Activated CD4-positive, alpha-beta T cell treated with anti-CD3 and anti-CD28 coated beads, Interleukin-2, amount 50 U/mL, for 1 hour (primary cell): Measurements from ENCODE around the gene CLEC6A.
"Not testable (repeated sequence)": the region's sequence is repeated elsewhere in the genome, so short reads cannot be mapped to it uniquely, and the experiment has no call there.

Experiments used
- DNase-seq: peaks from one replicate; pipeline ENCODE4 v3.0.0-alpha.2; 2020

The CLEC6A gene

DNA sequence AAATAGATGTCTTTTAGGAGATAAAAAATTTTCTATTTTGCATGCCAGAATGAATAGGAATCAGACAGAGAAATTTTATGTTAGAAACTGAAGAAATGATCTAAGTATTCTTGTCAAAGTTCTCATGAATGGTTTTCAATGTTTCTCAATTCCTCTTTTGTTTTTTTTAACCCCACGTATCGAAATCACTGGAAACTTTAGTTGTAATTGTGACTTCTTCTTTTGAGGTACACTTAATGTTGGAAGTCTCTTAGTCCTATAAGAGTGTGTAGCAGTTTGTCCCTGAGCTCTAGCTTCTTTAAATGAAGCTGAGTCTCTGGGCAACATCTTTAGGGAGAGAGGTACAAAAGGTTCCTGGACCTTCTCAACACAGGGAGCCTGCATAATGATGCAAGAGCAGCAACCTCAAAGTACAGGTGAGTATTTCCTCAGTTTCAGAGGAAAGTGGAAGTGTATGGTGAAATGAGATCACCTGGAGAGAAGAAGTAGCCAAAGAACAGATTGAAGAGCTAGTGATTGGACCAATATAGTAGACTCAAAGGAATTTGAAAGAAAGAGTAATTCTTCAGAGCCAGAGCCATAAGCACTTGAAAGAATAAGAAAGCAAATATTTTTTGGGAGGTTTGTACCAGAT, at the start of gene CLEC6A:
CLEC6A (plus strand) TSS at position 236 of the 634 bp plus-strand sequence; CDS start at position 386, 150 bp downstream.
- DNase-seq: no peak

DNA sequence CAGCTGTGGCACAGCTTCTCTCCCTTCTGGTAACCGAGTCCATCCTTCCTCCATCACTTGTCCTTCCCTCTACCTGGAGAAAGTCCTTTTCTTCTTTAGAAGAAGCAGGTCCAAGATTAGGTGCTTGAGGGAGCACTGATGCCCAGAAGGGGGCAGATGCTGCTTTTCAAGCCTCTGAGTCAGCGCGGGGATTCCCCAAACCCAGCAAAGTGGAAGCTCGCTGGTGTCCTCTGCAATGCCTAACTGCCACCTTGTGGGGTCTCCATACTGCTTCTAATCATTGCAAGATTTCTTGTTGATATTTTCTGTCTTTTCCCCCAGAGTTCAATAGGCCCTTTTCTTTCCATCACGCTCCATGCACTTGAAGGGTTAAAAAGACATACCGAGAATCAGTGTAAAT, 36.2 kb upstream of the CLEC6A start:
- not testable (repeated sequence) for DNase-seq

DNA sequence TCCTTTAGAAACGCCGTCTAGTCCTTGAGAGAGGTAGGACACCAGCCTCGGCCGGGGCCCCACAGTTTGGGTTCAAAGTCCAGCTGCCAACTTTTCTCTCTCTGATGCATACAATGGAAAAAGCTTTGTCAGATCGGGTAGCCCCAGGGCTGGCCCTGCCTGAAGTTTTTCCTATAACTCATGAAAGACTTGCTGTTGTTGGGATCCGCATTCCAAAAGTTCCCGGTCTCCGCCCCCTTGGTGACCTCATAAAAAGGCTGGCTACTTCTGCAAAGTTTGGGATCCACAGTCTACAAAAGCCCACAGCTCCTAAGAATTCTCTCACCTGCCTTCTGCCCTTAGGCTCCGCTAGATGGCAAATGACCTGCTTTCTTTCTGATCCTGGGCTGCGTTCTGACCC, 35.3 kb upstream of the CLEC6A start:
- no peak for DNase-seq

DNA sequence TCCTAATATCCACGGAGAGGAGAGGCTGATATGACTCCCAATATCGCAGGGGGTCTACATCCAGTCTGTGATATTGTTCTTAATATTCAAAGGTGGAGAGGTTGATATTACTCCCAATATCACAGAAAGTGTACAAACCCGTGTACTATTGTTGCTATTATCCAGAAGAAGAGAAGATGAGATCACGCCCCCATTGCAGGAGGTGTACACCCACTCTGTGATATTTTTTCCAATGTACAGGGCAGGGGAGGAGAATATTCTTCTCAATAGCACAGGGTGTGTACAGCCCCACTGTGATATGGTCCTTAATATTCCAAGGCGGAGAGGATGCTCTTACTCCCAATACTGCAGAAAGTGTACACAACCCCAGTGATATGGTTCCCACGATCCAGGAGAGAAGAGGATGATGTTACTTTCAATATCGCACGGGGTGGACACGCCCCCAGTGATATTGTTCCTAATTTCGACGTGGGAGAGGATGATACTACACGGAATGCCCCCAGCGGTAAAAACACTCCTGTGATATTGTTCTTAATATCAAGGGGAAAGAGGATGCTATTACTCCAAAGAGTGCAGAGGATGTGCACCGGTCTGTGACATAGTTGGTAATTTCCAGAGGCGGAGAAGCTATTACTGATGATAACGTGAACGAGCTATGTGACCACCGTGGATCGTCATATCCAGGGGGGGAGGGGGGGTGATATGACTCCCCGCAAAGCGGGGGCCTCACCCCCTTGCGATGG, 11.1 kb upstream of the CLEC6A start:
- DNase-seq: not testable (repeated sequence)

DNA sequence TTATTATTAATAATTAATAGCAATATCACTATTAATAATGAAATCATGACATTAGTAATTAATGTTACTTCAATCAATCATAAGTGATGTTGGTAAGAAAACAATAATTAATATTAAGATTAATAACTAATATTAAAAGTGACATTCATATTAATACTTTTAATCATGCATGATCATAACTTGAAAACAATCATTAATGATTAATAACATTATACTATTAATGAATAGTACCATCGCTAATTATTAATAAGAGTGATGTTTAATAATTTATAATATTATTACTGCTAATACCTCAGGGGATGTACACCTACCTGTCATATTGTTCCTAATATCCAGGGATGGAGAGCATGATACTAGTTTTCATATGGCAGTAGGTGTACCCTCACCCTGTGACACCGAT, 10.0 kb upstream of the CLEC6A start:
- DNase-seq: no peak

DNA sequence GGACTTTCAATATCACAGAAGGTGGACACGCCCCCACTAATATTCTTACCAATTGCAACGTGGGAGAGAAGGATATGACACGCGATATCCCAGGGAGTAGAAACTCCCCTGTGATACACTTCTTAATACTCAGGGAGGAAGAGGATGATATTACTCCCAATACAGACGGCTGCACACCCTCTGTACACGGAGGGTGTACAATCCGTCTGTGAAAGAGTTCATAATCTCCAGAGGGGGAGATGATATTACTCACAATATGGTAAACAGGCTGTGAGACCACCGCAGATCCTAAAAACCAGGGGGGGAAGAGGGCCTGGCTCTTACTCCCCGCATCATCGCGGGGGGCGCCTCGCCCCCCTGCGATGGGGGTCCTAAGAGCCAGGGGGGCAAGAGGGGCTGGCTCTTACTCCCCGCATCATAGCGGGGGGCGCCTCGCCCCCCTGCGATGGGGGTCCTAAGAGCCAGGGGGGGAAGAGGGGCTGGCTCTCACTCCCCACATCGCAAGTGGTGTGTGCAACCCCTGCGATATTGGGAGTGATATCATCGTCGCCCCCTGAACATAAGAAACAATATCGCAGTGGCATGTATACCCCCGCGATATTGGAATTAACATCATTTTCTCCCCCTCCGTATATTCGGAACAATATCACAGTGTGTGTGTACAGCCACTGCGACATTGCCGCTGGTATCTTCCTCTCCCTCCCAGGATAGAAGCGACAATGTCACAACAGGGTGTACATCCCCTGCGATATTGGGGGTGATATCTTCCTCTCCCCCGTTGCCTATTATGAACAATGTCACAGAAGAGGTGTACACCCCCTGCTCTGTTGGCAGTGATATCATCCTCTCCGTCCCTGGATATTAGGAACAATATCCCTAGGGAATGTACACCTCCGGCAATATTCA, 8.9 kb upstream of the CLEC6A start:
- DNase-seq: no peak

DNA sequence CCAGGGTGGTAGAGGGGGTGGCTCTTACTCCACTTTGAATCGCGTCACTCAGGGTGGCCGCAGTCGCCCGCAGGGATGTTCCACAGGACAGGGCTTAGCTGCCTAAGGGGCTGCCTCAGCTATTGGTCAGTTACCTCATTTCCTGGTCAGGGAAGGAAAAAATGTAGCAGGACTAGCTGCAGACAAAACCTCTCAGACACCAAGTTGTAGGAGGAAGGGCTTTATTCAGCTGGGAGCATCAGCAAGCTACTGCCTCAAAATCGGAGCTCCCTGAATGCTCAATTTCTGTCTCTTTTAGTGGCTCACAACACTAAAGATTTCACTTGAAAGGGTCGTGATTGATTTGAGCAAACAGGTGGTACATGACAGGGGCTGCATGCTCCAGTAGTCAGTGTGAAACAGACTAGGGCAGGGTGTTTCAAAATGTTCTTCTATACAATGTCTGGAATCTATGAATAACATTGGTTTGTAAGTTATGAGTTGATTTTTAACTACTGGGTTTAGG, 6.4 kb upstream of the CLEC6A start:
- DNase-seq: no peak

DNA sequence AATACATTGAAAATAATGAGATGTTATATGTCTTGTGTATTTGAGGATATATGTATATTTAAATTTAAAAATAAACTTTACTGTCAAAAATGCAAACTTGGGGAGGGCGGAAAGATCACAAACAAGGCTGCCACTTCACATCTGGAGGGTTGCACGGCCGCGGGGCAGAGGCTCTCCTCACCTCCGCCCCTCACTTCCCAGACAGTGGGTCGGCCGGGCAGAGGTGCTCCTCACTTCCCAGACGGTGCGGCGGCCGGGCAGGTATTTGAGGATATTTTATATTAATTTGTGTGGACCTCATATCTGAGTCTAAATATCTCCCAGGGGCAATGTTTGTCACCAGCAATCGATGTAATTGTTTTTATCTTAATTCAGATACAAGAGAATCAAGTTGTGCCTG, 3.7 kb upstream of the CLEC6A start:
- DNase-seq: no peak

DNA sequence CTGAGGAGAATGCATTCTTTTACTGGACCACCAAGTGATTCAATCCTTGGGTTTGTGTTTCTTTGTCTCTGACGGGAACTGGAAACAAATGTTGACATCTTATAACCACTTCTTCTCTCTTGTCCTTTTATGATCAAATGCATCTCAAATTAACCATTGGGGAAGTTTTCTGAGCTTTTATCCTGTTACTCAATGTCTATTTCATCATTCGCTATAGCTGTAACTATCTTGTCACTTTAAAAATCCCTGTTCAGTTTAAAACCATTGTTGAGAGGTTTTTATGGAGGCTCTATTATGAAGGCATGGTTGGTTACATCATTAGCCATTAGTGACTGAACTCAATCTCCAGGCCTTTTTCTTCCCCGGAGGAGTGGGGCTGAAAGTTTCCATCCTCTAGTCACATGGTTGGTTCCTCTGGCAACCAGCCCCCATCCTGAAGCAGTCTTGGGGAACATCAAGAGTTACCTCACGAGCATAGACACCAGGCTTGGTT, 2.7 kb upstream of the CLEC6A start:
- no peak for DNase-seq

DNA sequence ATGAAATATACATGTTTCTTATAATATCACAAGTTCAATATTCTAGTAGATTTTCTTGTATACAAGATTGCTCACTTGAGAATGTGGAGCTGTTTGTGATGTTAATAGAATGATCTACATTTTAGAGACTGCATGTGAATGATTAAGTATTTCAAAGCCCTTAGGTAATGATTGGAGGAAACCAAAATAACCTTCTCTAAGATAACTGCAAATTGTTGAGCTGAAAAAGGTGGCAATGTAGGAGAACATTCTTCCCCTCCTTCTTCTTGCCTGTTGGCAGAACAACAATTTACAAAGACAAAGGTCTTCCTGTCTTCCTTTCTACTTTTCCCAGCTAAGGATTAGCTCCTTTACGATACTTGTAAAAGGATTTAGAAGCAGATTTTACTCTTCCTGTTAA, 2.0 kb upstream of the CLEC6A start:
- no peak for DNase-seq

DNA sequence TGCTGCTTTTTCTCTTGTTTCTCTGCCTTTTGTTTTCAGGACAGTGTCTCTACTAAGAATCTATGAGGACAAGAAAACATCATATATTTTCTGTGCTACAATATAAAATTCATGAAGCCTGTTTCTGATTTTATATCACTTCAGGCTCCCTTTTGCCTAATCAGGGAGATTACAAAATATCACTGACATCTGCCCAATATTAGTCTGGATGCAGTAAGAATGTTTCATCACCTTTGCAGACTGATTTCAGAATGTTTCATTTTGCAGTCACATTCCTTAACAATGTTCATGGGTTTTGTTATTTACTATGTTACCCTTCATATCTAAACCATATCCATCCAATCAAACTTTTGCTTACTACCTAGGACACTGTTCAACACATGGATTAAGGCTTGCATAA, 491 bp upstream of the CLEC6A start:
- no peak for DNase-seq

DNA sequence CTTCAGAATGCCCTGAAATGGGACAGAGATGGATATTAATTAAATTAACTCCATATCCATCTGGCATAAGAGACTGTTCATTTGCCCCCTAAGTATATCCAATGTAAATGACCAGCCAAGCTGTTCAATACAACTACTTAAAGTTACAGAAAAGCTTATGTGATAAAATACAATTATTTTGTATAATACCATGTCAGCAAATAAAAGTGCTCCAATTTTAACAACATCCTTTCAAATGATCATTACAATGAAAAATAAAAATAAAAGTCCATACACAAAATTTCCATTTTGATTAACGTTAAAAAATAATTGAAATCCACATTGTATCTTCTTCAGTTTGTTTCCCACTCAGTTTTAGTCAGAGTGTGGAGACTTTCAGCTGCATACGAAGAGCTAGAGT, 5.7 kb downstream of the CLEC6A start:
- DNase-seq: no peak

DNA sequence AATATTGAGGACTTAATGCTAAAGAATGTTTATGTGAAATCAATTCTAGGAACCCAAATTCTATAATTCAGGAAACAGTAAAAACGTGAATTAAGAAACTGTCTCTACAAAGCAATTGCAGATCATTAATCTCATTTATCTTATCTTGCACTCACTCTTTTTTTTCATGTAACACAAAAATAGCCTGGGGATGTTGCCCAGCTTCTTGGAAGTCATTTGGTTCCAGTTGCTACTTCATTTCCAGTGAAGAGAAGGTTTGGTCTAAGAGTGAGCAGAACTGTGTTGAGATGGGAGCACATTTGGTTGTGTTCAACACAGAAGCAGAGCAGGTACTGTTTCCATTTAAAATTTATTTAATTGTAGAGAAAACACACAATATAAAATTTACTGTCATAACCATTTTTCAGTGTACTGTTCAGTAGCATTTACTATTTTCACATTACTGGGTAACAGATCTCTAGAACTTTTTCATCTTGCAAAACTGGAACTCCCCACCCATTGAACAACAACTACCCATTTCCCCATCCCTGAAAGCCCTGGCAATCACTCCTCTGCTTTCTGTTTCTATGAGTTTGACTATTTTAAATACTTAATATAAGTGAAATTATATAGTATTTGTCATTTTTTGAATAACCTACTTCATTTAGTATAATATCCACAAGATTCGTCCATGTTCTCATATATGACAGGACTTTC, 9.7 kb downstream of the CLEC6A start:
- DNase-seq: no peak

DNA sequence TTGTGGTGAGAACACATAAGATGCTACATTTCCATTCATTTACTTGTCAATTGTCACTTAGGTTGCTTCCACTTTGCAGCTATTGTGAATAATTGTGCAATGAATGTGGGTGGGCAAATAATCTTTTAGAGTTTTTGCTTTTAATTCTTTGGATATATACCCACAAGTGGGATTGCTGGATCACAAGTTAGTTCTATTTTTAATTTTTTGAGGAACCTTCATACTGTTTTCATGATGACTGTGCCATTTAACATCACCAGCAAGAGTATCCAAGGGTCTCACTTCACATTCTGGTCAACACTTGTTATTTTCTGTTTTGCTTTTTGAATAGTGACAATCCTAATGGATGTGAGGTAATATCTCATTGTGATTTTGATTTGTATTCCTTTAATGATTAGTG, 10.5 kb downstream of the CLEC6A start:
- DNase-seq: no peak

DNA sequence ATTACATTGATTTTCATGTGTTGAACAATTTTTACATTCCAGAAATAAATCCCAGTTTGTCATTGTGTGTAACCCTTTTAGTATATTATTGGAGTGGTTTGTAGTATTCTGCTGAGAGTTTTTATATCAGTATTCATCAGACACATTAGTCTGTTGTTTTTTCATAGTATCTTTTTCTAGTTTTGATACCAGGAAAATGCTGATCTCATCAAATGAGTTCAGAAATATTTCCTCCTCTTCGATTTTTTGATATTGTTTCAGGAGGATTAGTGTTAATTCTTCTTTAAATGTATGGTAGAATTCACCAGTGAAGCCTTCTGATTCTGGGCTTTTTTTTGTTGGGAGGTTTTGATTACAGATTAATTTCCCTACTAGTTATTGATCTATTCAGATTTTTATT, 15.3 kb downstream of the CLEC6A start:
- no peak for DNase-seq

DNA sequence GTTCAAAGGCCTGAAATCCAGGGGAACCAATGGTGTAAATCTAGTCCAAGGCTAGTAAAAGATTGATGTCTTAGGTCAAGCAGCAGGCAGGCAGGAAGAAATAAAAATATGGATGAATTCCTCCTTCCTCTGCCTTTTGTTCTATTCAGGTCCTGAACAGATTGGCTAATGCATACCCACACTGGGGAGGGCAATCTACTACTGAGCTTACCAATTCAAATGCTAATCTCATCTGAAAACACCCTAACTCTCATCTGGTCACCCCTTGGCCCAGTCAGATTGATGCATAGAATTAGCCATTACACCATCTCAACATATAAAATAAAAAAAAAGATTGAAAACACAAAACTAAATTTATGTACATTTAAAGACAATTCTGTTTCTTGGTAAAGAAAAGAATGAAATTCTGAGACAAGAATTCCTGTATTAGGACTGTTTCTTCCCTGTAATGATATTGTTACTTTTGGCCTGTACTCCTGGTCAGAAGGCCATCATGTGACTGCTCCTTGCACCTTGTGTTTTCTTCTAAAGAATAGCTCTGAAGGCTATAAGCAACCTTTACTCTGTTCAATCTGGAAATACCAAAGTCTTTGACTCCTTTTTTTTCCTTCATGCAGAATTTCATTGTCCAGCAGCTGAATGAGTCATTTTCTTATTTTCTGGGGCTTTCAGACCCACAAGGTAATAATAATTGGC, 19.9 kb downstream of the CLEC6A start:
- no peak for DNase-seq

DNA sequence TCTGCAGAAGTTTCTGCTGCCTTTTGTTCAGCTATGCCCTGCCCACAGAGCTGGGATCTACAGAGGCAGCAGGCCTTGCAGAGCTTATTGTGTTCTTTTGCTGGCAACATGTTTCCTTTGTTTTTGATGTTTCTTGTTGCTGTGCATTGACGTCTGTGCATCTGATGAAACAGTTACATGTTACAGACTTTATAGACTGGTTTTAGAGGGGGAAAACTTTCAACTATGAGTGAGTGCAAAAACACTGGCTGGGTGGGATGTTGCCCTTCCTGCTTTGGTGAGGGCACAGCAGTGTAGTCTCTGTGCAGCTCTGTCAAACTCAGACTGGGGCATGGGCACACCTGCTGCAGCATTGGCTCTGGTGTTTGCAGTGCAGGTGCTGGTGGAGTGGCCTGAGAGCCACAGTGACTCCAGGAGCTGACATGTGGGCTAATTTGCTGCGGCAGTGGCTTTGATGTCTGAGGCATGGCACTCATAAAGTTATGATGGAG, 26.9 kb downstream of the CLEC6A start:
- DNase-seq: no peak

DNA sequence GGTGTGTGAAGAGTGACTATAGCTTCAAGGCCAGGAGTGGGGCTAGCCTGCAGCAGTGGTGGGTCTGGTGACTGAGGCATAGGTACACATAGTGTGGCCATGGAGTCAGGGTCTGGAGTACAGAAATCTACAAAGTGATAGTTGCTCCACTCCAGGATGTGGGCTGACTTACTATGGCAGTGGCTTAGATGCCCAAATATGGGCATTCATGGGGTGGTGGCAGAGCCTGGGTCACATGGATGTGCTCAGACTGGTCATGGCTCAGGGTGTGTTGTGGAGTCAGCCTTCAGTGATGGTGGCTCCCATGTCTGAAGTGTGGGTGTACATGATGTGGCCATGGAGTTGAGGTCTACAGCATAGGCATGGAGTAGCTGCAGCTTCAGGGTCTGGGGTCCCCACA, 27.3 kb downstream of the CLEC6A start:
- no peak for DNase-seq

DNA sequence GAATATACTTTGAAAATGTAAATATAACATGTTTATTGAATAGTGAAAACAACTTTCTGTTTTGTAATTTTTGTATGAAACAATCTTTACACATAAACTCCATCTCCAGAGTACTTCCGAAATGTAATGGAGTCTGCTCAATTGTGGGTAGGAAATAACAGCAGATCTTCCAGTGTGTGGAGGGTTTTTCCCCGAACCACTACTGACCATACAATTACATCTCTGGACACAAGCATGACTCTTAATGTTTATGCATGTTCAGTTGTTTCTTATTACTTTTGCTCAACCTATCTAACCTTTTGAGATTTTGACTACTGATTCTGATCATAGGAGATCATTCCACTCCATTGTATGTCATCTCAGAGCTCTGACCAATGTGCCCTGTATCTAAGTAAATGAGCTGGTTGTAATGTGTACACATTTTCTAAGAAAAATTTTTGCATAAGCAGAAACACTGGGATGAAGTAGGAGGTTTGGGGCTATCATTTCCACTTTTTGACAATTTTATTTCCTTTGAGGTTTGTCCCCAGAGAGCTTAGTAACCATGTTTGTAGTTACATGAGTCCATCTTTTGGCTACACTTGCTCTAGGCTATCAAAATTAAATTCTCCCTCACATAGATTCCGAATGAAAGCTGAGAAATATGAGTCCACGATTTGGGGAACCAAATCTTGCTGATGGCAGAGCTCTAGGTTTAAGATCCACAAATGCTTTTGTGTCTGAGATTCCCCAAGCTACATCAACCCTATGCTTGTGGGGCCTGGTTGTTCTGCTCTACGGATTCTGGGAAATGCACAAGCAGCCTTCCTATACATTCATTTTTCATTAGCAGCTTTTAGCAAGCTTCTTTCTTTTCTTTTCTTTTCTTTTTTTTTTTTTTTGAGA, 36.1 kb downstream of the CLEC6A start:
- no peak for DNase-seq

DNA sequence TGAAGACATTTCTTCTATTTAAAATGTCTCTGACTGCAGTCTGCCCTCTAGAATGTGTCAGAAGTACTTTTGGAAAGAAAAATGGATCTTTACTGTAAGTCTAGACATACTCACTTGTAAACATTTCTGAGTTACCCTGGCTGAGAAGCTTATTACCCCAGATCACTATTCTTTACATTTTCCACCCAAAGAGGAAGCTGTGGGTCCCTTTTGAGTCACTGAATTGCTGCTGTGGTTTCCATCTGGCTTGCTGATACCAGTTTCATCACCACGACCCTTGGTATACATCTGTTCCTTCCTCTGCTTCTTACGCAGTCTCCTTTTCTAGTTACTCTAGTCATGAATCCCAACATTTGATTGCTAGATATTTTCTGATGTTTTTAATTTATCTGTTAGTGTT, 37.3 kb downstream of the CLEC6A start:
- no peak for DNase-seq

DNA sequence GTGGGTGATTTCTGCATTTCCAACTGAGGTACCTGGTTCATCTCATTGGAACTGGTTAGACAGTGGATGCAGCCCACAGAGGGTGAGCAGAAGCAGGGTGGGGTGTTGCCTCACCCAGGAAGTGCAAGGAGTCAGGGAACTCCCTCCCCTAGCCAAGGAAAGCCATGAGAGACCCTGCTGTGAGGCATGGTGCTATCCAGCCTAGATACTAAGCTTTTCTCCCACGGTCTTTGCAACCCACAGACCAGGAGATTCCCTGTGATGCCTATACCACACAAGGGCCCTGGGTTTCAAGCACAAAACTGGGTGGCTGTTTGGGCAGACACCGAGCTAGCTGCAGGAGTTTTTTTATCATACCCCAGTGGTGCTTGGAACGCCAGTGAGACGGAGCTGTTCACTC, 39.9 kb downstream of the CLEC6A start:
- DNase-seq: not testable (repeated sequence)
